Endothelial cell of umbilical vein (primary cell): ENCODE data around the gene SCD. TPM values are rescaled to one million over a fixed set of nuclear protein-coding genes. Genes with fewer than 3 reads are reported as not detected.
A peak's percentile ranks its signal among the peaks of the same experiment; 100 is the strongest.

Experiments used
- BruUV-seq: library from RNA; stranded (reverse); fragments of 400-500 nt; replicated peaks from 2 replicates; lab custom pipeline; 2021; lab: Mats Ljungman, UMichigan
- CTCF ChIA-PET: fragments of 300-600, 350-600 bp; sonication (Branson Sonifier 250); formaldehyde crosslinking; loops from one replicate; lab custom pipeline; 2021; ENCODE audit warnings: antibody characterized with exemption, inconsistent platforms; lab: Charles Lee
- POLR2A ChIA-PET: fragments of 300-600, 350-600 bp; sonication (Branson Sonifier 250); formaldehyde crosslinking; loops from one replicate; lab custom pipeline; 2021; ENCODE audit warnings: antibody characterized with exemption, inconsistent platforms; lab: Charles Lee
- DNase-seq: peaks from one replicate; pipeline ENCODE4 v3.0.0-alpha.2; 2011; ENCODE audit warnings: low read depth, low spot score
- FAIRE-seq: peaks from 2 replicates; lab custom pipeline; 2011; peaks lifted over from hg19 to GRCh38; lab: Jason Lieb, UNC
- H2AFZ ChIP-seq: 2 replicates; pipeline ENCODE4 v1.6.0; 2012; ENCODE audit warnings: low read depth, low read length, control low read depth, inconsistent platforms
- H3K27ac ChIP-seq: 2 replicates; pipeline ENCODE4 v1.5.1; 2011; ENCODE audit warnings: low read depth, mild to moderate bottlenecking, control low read depth, low read length, moderate library complexity; ENCODE audit not compliant: insufficient read depth
- H3K27me3 ChIP-seq, 2 experiments: 2 replicates each; pipeline versions ENCODE4 v1.6.0 to v1.6.1; 2011; ENCODE audit warnings: low read length in 2 of 2, mixed read lengths in 1 of 2; ENCODE audit not compliant: control insufficient read depth in 2 of 2, insufficient read depth in 2 of 2
- H3K36me3 ChIP-seq, 2 experiments: 2 replicates in 1 of 2; 3 replicates in 1 of 2; pipeline ENCODE4 v1.5.1; 2011; ENCODE audit warnings: low read length in 2 of 2, mild to moderate bottlenecking in 1 of 2, moderate library complexity in 1 of 2; ENCODE audit not compliant: control insufficient read depth in 2 of 2, insufficient read depth in 2 of 2; ENCODE audit errors: extremely low read depth in 1 of 2
- H3K4me1 ChIP-seq: 3 replicates; pipeline ENCODE4 v1.5.1; 2011; ENCODE audit warnings: mild to moderate bottlenecking, low read length; ENCODE audit not compliant: control insufficient read depth, insufficient read depth; ENCODE audit errors: extremely low read depth
- H3K4me2 ChIP-seq: 2 replicates; pipeline ENCODE4 v1.6.1; 2011; ENCODE audit warnings: low read length, control low read depth, mixed read lengths; ENCODE audit not compliant: insufficient read depth
- H3K4me3 ChIP-seq, 3 experiments: fragments of 200-600 bp in 1 of 3; sonication (generic), shearing (Covaris generic) in 1 of 3; replicated peaks in 1 of 3; 2 replicates each; pipeline ENCODE4 v1.5.1; 2011 to 2016; ENCODE audit warnings: control low read depth in 3 of 3, low read length in 3 of 3, mild to moderate bottlenecking in 2 of 3, inconsistent platforms in 1 of 3, low read depth in 1 of 3, moderate library complexity in 1 of 3; ENCODE audit not compliant: insufficient read depth in 1 of 3
- H3K79me2 ChIP-seq: 2 replicates; pipeline ENCODE4 v1.6.0; 2012; ENCODE audit warnings: low read length, inconsistent platforms; ENCODE audit not compliant: control insufficient read depth, insufficient read depth
- H3K9ac ChIP-seq: replicated peaks from 2 replicates; pipeline ENCODE3; 2011; ENCODE audit warnings: low read length, control low read depth; ENCODE audit not compliant: insufficient read depth; ENCODE audit errors: extremely low read depth
- H3K9me1 ChIP-seq: replicated peaks from 3 replicates; pipeline ENCODE4 v1.6.0; 2011; ENCODE audit warnings: mild to moderate bottlenecking, low read length; ENCODE audit not compliant: control insufficient read depth, insufficient read depth; ENCODE audit errors: extremely low read depth
- H3K9me3 ChIP-seq: replicated peaks from 2 replicates; pipeline ENCODE4 v1.5.1; 2012; ENCODE audit warnings: low read length, inconsistent platforms; ENCODE audit not compliant: control insufficient read depth, insufficient read depth
- H4K20me1 ChIP-seq: replicated peaks from 2 replicates; pipeline ENCODE3; 2011; ENCODE audit warnings: mild to moderate bottlenecking, low read length; ENCODE audit not compliant: control insufficient read depth, insufficient read depth; ENCODE audit errors: extremely low read depth
- EZH2 ChIP-seq: IDR thresholded peaks from 2 replicates; pipeline ENCODE4 v1.6.1; 2012; ENCODE audit warnings: borderline replicate concordance, low read depth, mild to moderate bottlenecking, moderate library complexity, low read length, inconsistent platforms; ENCODE audit not compliant: severe bottlenecking
- FOS ChIP-seq: IDR thresholded peaks from 2 replicates; pipeline ENCODE4 v1.6.1; 2011; ENCODE audit warnings: mild to moderate bottlenecking, low read length, moderate library complexity, borderline replicate concordance; ENCODE audit not compliant: insufficient read depth
- GATA2 ChIP-seq: IDR thresholded peaks from 2 replicates; pipeline ENCODE4 v1.7.0; 2011; ENCODE audit warnings: low read depth, mild to moderate bottlenecking, moderate library complexity, mixed read lengths, low read length; ENCODE audit not compliant: insufficient read length, insufficient read depth
- JUN ChIP-seq: IDR thresholded peaks from 2 replicates; pipeline ENCODE4 v1.6.1; 2011; ENCODE audit warnings: borderline replicate concordance, low read depth; ENCODE audit not compliant: insufficient read length, insufficient read depth
- MAX ChIP-seq: IDR thresholded peaks from 2 replicates; pipeline ENCODE4 v1.6.1; 2011; ENCODE audit not compliant: insufficient read depth, insufficient read length
- MYC ChIP-seq: IDR thresholded peaks from one replicate; pipeline ENCODE4 v1.6.1; 2011; ENCODE audit warnings: mild to moderate bottlenecking, low read depth, low read length
- POLR2A ChIP-seq: IDR thresholded peaks from 2 replicates; pipeline ENCODE4 v1.6.1; 2012; ENCODE audit warnings: low read depth, mild to moderate bottlenecking, control low read depth, low read length
- POLR2AphosphoS5 ChIP-seq: IDR thresholded peaks from 2 replicates; pipeline ENCODE4 v1.6.1; 2012; ENCODE audit warnings: low read depth, mild to moderate bottlenecking, control low read depth, low read length, moderate library complexity; ENCODE audit not compliant: insufficient read depth
- dilution Hi-C: fragments of 300-500 bp; cut with MboI; formaldehyde crosslinking; loops from one replicate; pipeline ENCODE4 v1.15.0; 2019; ENCODE audit warnings: low sequenced_read_pairs; ENCODE audit not compliant: extremely low pct_ligation_motif_present
- intact Hi-C: fragments of 100-400 bp; cut with micrococcal nuclease; formaldehyde crosslinking; loops from one replicate; pipeline ENCODE4 v1.10.0; 2022
- polyA plus RNA-seq, 4 experiments: library from polyadenylated mRNA; depleted of rRNA in 3 of 4; stranded (reverse) in 3 of 4; unstranded in 1 of 4; fragments of >200 nt; gene quantifications; 2 replicates each; pipeline versions ENCODE4 v1.2.1 to v1.2.3, GENCODE V29; 2011 to 2012; ENCODE audit warnings: missing spikeins in 1 of 4
- total RNA-seq: library from RNA; stranded (reverse); gene quantifications from 2 replicates; pipeline ENCODE4 v1.2.3, GENCODE V29; 2021
- TF ChIP-seq, protein P1 (sequence below), 2 donors: IDR thresholded peaks; 1 replicate in 1 of 2; 2 replicates in 1 of 2; pipeline ENCODE4 v1.5.1; 2011; ENCODE audit warnings: low read length in 2 of 2, mild to moderate bottlenecking in 2 of 2, moderate library complexity in 2 of 2, control low read depth in 1 of 2, inconsistent platforms in 1 of 2, low read depth in 1 of 2; ENCODE audit not compliant: insufficient read depth in 1 of 2; ENCODE audit errors: extremely low read depth in 1 of 2

Gene SCD
- total and polyA plus RNA-seq, 2 donors (not counting 3 experiments of a cell fraction or from before 2014, with no cell fraction given) = 258 to 426 TPM

- peak overlapping the region; percentile 16 for H3K9ac ChIP-seq
- H3K9me3 ChIP-seq = no peaks in the 10 kb centered on the region
- ChIA-PET POLR2A (interaction anchor here (0.6 to 2.1 kb wide), 3 partner anchors 25 to 605 kb away, joined by 3 to 17 read pairs (median 4); no protein-coding TSS in a partner anchor), CTCF (interaction anchor here (0.8 to 6.4 kb wide), 17 partner anchors 8 to 533 kb away, joined by 3 to 106 read pairs (median 5); no protein-coding TSS in a partner anchor)
- peaks cover 4 to 8% of the 10 kb centered on the region in 2 experiments for H3K36me3 ChIP-seq
- no peaks in the 10 kb centered on the region for H3K27me3 ChIP-seq
- FAIRE-seq (peak; percentile 79), DNase-seq (no peak)
- BruUV-seq = TSS peak; percentile 66
- peaks cover 38% of the 10 kb centered on the region for H3K79me2 ChIP-seq
- intact Hi-C loops (loop anchor here (2.0 to 5.0 kb wide), 2 partner anchors 19 to 58 kb away; partner anchors contain the start of gene BLOC1S2), dilution Hi-C loops (no loop called here)
- H3K9me1 ChIP-seq = no peaks in the 10 kb centered on the region
- H4K20me1 ChIP-seq = peaks cover 6% of the 10 kb centered on the region
- peak overlapping the region; percentile 74 for H3K4me2 ChIP-seq
- H3K4me3 ChIP-seq = peak overlapping the region; percentile 24 to 85 (median 85)
- TF ChIP-seq GATA2 (no peak), POLR2AphosphoS5 (peak; percentile 3)
- H3K4me1 ChIP-seq = peaks cover 35% of the 10 kb centered on the region
- H3K27ac ChIP-seq = peak overlapping the region; percentile 48
- peak overlapping the region; percentile 39 for H2AFZ ChIP-seq
Measured at GRCh38 chr10:100345570-100346330, 1.3 kb upstream of the SCD start.

DNA sequence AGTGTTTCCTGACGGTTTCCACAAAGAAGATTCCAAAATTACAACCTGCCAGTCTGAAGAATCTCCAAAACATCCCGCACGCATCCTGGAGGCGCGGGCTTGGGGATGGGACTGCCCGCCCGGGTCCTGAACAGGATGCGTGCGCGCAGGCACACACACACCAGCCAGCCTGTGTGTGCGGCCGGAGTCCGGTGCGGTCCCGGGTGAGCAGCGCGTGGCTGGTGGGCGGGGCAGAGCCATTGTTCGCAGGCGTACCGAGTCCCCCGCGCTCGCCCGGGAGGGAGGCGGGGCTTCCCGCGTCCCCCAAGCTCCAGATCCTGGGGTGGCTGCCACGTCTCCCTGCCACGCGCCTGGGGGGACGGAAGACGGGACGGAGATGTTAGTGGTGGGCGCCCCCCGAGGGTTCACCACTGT is 675 bp upstream of the SCD start:
- H3K4me2 ChIP-seq = peak overlapping the region; percentile 74
- POLR2A ChIA-PET = interaction anchor here (0.6 to 2.1 kb wide), 7 partner anchors 24 to 601 kb away, joined by 5 to 20 read pairs (median 7); partner anchors contain the start of gene HIF1AN
- dilution Hi-C loops = no loop called here
- H3K36me3 ChIP-seq = peaks cover 4 to 11% of the 10 kb centered on the region in 2 experiments
- intact Hi-C loops = loop anchor here (2.0 to 5.0 kb wide), 2 partner anchors 18 to 59 kb away; partner anchors contain the start of gene BLOC1S2
- H3K9ac ChIP-seq = peak overlapping the region; percentile 47
- no peaks in the 10 kb centered on the region for H3K27me3 ChIP-seq
- TF ChIP-seq MAX (peak; percentile 75), FOS (no peak), JUN (no peak), POLR2A (no peak), POLR2AphosphoS5 (peak; percentile 35), GATA2 (no peak), EZH2 (no peak), MYC (peak; percentile 67)
- TF ChIP-seq, protein P1, sequence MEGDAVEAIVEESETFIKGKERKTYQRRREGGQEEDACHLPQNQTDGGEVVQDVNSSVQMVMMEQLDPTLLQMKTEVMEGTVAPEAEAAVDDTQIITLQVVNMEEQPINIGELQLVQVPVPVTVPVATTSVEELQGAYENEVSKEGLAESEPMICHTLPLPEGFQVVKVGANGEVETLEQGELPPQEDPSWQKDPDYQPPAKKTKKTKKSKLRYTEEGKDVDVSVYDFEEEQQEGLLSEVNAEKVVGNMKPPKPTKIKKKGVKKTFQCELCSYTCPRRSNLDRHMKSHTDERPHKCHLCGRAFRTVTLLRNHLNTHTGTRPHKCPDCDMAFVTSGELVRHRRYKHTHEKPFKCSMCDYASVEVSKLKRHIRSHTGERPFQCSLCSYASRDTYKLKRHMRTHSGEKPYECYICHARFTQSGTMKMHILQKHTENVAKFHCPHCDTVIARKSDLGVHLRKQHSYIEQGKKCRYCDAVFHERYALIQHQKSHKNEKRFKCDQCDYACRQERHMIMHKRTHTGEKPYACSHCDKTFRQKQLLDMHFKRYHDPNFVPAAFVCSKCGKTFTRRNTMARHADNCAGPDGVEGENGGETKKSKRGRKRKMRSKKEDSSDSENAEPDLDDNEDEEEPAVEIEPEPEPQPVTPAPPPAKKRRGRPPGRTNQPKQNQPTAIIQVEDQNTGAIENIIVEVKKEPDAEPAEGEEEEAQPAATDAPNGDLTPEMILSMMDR (IDR thresholded peaks at IDR 0.05; ENCODE audit: extremely low read depth in 1 of 2, insufficient read depth in 1 of 2, low read depth in 1 of 2, low read length in 2 of 2) = no peak
- H3K27ac ChIP-seq = peak overlapping the region; percentile 48
- no TSS peak for BruUV-seq
- H3K4me1 ChIP-seq = peaks cover 41% of the 10 kb centered on the region
- H4K20me1 ChIP-seq = peaks cover 6% of the 10 kb centered on the region
- peaks cover 45% of the 10 kb centered on the region for H3K79me2 ChIP-seq
- no peaks in the 10 kb centered on the region for H3K9me3 ChIP-seq
- FAIRE-seq (no peak), DNase-seq (peak; percentile 84)
- H3K9me1 ChIP-seq = no peaks in the 10 kb centered on the region
- peak overlapping the region; percentile 85 to 87 (median 85) for H3K4me3 ChIP-seq
- H2AFZ ChIP-seq = peak overlapping the region; percentile 39
- CTCF ChIA-PET = interaction anchor here (0.8 to 6.4 kb wide), 14 partner anchors 8 to 532 kb away, joined by 3 to 106 read pairs (median 5); no protein-coding TSS in a partner anchor
